ENCODE results near the gene CZIB. TPM values are rescaled to one million over a fixed set of nuclear protein-coding genes. Genes with fewer than 3 reads are reported as not detected.

The CZIB gene
- total and polyA plus RNA-seq, 2 of the 8 experiments (the other 6 are each of a cell fraction or from before 2014, with no cell fraction given): 46.5 to 48.0 TPM

DNA sequence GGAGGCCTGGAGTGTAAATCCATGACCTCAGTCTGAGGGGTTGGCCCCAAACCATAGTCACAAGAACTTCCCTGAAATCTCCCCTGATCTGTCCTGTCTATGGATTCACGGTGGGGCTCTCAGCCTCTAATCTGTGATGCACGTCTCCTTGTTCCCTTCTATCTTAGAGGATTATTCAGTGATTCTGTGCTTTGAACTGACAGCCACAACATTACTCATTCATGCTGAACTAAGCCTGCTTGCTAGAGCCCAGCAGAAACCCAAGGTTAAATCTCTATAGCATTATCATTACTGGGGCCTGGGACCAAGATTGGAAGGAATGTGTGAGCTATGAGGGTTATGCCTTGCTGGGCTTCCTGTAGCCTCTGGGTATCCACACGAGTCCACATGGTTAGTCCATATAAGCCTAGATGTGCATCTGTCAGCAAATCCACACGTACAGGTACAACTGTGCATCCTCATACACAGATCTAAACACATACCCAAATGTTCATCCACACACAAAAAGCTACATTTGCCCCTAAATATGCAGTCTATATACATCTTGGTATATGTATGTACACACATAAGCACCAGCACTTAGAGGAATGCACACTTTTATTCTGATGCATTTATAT lies 40.3 kb upstream of the CZIB start (continued):
- TF ChIP-seq, protein P1, sequence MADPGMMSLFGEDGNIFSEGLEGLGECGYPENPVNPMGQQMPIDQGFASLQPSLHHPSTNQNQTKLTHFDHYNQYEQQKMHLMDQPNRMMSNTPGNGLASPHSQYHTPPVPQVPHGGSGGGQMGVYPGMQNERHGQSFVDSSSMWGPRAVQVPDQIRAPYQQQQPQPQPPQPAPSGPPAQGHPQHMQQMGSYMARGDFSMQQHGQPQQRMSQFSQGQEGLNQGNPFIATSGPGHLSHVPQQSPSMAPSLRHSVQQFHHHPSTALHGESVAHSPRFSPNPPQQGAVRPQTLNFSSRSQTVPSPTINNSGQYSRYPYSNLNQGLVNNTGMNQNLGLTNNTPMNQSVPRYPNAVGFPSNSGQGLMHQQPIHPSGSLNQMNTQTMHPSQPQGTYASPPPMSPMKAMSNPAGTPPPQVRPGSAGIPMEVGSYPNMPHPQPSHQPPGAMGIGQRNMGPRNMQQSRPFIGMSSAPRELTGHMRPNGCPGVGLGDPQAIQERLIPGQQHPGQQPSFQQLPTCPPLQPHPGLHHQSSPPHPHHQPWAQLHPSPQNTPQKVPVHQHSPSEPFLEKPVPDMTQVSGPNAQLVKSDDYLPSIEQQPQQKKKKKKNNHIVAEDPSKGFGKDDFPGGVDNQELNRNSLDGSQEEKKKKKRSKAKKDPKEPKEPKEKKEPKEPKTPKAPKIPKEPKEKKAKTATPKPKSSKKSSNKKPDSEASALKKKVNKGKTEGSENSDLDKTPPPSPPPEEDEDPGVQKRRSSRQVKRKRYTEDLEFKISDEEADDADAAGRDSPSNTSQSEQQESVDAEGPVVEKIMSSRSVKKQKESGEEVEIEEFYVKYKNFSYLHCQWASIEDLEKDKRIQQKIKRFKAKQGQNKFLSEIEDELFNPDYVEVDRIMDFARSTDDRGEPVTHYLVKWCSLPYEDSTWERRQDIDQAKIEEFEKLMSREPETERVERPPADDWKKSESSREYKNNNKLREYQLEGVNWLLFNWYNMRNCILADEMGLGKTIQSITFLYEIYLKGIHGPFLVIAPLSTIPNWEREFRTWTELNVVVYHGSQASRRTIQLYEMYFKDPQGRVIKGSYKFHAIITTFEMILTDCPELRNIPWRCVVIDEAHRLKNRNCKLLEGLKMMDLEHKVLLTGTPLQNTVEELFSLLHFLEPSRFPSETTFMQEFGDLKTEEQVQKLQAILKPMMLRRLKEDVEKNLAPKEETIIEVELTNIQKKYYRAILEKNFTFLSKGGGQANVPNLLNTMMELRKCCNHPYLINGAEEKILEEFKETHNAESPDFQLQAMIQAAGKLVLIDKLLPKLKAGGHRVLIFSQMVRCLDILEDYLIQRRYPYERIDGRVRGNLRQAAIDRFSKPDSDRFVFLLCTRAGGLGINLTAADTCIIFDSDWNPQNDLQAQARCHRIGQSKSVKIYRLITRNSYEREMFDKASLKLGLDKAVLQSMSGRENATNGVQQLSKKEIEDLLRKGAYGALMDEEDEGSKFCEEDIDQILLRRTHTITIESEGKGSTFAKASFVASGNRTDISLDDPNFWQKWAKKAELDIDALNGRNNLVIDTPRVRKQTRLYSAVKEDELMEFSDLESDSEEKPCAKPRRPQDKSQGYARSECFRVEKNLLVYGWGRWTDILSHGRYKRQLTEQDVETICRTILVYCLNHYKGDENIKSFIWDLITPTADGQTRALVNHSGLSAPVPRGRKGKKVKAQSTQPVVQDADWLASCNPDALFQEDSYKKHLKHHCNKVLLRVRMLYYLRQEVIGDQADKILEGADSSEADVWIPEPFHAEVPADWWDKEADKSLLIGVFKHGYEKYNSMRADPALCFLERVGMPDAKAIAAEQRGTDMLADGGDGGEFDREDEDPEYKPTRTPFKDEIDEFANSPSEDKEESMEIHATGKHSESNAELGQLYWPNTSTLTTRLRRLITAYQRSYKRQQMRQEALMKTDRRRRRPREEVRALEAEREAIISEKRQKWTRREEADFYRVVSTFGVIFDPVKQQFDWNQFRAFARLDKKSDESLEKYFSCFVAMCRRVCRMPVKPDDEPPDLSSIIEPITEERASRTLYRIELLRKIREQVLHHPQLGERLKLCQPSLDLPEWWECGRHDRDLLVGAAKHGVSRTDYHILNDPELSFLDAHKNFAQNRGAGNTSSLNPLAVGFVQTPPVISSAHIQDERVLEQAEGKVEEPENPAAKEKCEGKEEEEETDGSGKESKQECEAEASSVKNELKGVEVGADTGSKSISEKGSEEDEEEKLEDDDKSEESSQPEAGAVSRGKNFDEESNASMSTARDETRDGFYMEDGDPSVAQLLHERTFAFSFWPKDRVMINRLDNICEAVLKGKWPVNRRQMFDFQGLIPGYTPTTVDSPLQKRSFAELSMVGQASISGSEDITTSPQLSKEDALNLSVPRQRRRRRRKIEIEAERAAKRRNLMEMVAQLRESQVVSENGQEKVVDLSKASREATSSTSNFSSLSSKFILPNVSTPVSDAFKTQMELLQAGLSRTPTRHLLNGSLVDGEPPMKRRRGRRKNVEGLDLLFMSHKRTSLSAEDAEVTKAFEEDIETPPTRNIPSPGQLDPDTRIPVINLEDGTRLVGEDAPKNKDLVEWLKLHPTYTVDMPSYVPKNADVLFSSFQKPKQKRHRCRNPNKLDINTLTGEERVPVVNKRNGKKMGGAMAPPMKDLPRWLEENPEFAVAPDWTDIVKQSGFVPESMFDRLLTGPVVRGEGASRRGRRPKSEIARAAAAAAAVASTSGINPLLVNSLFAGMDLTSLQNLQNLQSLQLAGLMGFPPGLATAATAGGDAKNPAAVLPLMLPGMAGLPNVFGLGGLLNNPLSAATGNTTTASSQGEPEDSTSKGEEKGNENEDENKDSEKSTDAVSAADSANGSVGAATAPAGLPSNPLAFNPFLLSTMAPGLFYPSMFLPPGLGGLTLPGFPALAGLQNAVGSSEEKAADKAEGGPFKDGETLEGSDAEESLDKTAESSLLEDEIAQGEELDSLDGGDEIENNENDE (IDR thresholded peaks at IDR 0.05; ENCODE audit: insufficient replicate concordance, low read length): no peak
- no peak for TF ChIP-seq POLR2A (IDR thresholded peaks at IDR 0.05; ENCODE audit: control extremely low read depth in 1 of 2, low read depth in 2 of 2, low read length in 2 of 2)
- no peak for TF ChIP-seq SAP30 (IDR thresholded peaks at IDR 0.05; ENCODE audit: insufficient read depth, insufficient replicate concordance, low read length)
- no peak for TF ChIP-seq ASH2L (IDR thresholded peaks at IDR 0.05; ENCODE audit: low read length)
- no peak for TF ChIP-seq CHD2 (IDR thresholded peaks at IDR 0.05; ENCODE audit: low read length)
- TF ChIP-seq CBX5 (IDR thresholded peaks at IDR 0.05; ENCODE audit: low read depth, low read length): no peak
- no peak for TF ChIP-seq ATF2 (IDR thresholded peaks at IDR 0.05; ENCODE audit: low read length)
- TF ChIP-seq, protein P2, sequence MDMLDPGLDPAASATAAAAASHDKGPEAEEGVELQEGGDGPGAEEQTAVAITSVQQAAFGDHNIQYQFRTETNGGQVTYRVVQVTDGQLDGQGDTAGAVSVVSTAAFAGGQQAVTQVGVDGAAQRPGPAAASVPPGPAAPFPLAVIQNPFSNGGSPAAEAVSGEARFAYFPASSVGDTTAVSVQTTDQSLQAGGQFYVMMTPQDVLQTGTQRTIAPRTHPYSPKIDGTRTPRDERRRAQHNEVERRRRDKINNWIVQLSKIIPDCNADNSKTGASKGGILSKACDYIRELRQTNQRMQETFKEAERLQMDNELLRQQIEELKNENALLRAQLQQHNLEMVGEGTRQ (IDR thresholded peaks at IDR 0.05; ENCODE audit: low read length): no peak
